A172 (cell line): ENCODE data around the gene TBCA. TPM values are rescaled to one million over a fixed set of nuclear protein-coding genes. Genes with fewer than 3 reads are reported as not detected.
"Not testable (repeated sequence)": the region's sequence is repeated elsewhere in the genome, so short reads cannot be mapped to it uniquely, and the experiment has no call there.

ENCODE experiments used
- DNase-seq: peaks from one replicate; pipeline ENCODE4 v3.0.0-alpha.2; 2015; ENCODE audit warnings: low spot score
- total RNA-seq: library from RNA; depleted of rRNA; stranded (reverse); fragments of >200 nt; shearing (Covaris generic); gene quantifications from 2 replicates; pipeline ENCODE4 v1.2.3, GENCODE V29; 2014

Gene TBCA
- total RNA-seq, 1 experiment from 2014 or later: 576 TPM

DNA sequence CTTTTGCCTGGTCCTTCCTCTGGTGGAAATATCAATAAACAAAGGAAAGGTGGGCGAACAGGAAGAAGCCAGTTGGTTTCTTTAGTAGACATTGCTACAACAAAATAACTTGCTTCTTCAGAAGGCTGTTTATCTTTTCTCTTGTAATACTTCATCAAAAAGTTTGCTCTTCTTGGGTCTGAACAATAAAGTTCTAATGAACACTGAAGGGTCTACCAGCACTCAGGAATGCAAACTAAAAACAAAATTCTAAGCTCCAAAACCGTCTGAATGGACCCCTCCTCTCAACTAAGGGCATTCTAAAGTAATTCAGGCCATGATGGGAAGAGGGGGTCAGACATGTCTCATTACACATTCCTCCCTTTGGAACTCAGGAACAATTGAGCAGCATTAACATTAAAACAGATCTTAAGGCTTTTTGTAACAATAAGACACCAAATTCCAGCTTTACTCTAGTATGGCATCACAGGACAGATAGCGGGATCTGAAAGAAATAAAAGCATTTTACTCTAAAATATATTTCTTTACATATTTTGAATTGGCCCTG lies 2.3 kb downstream of the TBCA start:
- DNase-seq: no peak

DNA sequence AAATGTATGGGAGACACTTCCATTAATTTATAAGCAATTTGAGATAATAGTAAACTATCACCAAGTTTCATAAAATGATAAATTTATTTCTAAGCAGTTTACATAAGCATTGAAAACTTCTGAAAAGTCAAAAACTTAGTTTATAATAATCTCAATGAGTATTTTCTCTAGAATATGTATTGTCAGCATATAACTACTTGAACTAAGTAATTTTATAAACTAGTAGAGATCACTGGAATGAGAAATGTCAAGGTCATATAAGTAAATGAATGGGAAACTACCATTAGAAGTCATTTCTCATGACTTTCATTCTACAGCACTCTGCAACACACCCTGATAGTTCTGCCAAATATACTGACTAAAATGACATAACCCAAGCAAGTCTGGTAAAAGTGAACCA lies 3.4 kb downstream of the TBCA start:
- no peak for DNase-seq

DNA sequence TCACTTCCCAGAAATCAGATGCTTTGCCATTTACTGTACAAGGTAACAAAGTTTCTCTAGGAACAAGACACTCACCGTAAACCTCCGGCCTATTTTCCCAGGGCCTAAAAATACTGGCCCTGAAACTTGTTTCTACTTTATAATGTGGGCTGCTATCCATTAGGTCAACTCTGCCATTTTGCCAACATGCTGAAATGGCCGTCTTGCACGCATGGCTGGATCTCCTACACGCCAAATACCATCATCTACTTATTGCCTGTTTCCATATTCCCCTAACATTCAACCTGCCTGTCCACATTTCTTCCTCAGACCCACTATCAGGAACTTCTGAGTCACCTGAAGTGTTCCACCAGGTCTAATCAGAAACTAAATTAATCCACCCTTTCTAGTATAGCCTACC lies 4.7 kb downstream of the TBCA start:
- DNase-seq: no peak

DNA sequence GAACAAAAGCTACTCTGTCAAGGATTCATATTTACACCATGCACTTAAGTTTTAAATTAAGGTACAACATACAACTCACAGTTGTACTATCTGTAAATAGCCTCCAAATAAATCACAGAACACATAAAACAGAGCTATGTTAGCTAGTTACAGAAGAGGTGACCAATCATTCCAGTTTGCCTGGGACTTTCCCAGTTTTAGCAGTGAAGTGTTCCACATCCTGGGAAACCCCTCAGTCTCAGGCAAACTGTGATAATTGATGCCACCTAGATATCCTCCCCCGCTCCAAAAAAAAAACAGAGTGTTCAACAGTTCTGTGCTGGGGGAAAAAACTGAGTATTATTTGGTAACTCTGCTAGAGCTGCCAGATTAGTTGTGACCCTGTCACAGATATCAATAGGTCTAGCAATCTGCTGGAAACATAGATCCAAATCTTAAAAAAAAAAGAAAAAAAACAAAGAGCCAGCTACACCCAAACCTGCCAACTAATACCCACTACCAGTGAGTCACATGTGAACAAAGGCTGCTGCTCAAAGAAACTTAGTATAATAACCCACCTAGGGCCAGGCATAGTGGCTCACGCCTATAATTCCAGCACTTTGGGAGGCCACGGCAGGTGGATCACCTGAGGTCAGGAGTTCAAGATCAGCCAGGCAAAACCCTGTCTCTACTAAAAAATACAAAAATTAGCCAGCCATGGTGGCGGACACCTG lies 5.7 kb downstream of the TBCA start:
- peak; percentile 35 for DNase-seq

DNA sequence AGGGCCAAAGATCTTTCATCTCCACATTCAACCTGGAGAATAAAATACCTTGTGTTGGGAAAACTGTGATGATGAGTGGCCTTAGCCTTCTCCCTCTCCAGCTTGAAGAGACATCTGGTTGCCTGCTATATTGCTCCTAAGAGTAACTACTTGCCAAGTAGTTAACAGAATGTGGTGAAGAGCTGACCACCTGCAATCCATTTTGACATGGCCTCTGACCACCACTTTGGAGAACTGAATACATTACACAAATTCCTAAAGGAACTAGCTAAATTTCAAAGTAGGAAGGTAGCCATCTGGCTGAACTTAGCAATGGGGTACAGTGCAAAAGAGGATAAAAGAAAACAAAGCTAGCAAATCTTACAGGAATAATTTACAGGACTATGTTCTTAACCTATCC lies 7.2 kb downstream of the TBCA start:
- DNase-seq: no peak

DNA sequence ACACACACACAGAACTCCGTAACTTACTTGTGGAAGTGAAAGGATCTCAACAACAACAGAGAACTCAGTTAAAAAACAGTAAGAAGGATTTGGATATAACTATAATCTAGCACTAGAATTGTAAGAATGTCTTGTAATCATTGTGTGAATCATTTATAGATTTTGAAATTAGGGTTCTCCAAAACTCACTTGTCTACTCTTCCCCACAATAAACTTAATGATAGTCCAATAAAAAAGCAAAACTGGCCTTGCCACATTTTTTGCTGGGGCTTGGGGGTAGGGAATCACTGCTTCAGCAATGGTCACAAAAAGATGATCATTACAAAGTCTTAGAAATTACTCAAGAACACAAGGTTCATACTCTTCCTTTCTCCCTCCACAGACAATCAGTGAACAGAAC lies 8.8 kb downstream of the TBCA start:
- DNase-seq: no peak

DNA sequence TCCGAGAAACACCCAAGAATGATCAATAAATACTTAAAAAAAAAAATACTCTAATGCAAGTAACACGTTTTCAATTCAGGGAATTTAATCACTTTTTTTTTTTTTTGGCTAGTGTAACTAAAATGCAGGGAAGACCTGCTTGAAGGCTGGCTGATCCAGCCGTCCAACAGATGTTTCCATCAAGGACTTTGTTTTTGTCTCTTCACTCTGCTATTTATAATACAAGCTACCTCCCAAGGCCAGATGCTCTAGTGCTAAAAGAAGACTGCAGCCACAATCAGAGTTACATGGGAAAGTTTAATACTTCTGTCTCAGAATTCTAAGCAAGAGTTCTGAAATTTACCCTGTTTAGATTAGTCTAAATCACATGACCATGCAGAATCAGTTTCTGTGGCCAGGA lies 14.5 kb downstream of the TBCA start:
- no peak for DNase-seq

DNA sequence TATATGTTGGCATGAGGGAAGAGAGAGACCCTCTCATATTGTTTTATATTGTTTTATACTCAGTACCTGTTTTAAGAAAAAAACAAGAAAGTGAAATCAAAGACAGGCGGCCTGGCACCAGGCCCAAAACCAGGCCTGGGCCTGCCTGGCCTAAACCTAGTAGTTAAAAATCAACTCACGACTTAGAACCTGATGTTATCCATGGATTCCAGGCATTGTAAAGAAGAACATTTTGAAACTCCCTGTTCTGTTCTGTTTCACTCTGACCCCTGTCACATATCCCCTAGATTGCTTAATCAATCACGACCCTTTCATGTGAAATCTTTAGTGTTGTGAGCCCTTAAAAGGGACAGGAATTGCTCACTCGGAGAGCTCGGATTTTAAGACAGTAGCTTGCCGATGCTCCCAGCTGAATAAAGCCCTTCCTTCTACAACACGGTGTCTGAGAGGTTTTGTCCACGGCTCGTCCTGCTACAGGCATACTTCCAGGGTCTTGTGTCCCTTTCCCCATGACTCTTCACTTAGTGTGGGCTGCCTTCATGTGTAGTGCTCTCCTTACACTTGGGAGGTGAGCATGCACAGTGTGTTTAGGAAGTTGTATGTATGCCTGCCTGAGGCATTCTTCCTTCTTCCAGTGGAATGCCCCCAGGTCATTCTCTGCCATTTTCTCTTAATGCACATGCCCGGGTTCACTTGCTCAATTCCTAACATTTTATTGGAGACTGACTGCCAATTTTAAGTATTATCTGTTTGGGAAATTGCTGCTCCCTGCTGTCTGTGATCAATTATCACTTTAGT lies 17.8 kb downstream of the TBCA start:
- no peak for DNase-seq

DNA sequence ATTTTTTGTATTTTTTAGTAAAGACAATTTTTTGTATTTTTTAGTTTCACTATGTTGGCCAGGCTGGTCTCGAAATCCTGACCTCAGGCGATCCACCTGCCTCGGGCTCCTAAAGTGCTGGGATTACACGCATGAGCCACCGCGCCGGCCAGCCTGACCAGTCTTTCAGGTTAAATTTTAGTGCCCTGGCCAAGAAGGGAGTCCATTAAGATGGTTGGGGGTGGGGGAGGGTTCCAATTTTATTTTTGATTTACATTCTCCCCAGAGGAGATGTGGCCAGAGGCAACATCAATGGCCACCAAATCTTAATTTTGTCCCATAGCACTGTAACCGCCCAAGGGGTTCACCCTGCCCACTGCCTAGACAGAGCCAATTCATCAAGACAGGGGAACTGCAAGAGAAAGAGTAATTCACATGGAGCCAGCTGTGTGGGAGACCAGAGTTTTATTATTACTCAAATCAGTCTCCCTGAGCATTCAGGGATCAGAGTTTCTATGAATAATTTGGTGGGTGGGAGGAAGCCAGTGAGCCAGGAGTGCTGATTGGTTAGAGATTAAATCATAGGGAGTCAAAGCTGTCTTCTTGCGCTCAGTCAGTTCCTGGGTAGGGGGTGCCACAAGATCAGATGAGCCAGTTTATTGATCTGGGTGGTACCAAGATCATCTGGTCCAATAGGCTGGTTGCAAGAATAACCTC lies 24.7 kb downstream of the TBCA start:
- no peak for DNase-seq

DNA sequence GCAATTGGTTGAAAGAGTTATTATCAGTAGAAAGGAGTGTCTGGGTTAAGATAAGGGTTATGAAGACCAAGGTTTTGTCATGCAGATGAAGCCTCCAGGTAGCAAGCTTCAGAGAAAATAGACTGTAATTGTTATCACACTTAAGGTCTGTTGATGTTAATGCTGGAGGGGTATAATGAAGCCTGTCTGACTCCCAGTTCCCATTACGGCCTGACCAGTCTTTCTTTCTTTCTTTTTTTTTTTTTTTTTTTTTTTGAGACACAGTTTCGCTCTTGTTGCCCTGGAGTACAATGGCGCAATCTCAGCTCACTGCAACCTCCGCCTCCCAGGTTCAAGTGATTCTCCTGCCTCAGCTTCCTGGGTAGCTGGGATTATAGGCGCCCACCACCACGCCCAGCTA lies 25.2 kb downstream of the TBCA start:
- DNase-seq: not testable (repeated sequence)

DNA sequence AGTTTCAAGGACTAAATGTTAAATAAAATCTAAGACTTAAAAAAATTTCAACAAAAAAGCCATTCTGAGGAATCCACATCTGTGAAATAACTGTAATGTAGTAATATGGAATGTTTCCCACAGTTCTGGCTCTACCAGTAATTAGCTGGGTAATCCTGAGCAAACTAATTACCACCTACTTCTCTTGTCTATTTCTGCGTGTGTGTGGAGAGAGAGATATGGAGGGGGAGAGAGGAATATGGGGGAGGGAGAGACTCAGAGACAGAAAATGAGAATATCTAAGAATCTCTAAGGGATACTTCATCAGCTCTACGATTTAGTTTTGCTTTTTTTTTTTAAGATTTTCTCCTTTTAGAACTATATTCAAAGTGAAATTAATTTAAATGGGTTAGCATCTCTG lies 28.0 kb downstream of the TBCA start:
- DNase-seq: no peak

DNA sequence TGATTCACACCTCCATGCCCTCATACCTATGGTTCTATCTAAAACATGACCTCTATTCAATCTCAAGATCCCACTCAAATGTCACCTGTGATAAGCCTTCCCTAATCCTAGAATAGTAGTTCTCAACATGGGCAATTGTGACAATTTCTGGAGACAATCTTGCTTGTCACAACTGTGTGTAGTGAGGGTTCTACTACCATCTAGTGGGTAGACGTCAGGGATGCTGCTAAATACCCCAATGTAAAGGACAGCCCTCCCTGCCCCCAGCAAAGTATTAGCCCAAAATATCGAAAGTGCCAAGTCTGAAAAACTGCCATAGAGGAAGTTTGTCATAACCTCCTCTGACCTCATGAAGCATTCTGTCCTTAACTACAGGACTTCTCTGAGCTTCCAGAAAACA lies 32.0 kb downstream of the TBCA start:
- no peak for DNase-seq

DNA sequence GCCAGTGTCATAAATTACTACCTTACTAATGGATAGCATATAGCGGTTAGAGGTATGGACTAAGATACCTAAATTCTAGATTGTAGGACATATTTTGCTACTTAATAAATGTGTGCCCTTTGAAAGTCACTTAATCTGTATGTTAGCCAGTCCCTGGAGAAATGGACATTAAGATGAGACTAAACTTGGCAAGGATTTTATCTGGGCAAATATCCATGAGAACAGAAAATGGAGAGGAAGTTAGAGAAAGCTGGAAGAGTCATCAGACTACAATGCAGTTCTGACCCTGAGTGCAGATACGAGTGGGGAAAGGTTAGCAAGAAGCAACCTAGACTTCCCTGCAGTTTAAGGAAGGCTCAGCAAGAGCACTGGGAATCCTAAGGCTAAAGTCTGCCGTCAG lies 33.0 kb downstream of the TBCA start:
- DNase-seq: no peak

DNA sequence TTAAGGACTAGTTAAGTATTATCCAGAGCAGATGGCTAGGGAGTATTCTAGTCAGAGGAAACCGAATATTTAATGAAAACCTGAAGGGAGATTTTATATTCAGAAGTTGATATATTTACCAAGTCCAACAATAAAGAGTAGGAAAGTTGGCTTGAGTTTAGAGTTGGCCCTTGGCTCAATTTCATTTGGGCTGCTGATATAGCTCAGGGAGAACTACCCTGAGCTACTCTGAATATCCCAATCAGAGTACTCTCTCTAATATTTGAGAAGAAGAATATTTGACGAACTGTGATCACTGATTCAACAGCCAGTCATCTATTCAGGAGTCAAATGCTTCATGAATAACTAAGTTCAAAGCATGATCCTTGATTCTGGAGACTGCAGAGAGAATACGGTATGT lies 34.5 kb downstream of the TBCA start:
- no peak for DNase-seq

DNA sequence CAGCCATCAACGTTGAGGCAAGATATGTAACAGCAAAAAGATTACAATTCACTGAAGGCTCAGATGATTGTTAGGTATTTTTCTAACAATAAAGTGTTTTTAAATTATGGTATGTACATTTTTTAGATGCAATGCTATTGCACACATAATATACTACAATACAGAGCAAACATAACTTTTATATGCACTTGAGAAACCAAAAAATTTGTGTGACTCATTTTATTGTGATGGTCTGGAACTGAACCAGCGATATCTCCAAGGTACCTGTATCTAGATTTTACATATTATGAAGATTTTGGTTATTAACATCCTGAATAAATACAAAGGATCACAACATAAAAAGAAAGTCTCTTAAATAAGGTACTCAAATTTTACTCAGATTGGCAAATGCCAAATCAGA lies 41.3 kb downstream of the TBCA start:
- no peak for DNase-seq

DNA sequence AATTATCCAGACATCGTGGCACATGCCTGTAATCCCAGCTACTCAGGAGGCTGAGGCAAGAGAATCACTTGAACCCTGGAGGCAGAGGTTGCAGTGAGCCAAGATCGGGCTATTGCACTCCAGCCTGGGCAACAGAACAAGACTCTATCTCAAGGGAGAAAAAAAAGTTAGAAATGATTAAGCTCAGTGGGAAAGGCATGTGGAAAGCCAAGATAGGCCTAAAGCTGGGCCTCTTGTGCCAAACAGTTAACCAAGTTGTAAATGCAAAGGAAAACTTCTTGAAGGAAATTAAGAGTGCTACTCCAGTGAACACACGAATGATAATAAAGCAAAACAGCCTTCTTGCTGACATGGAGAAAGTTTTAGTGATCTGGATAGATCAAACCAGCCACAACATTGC lies 43.0 kb downstream of the TBCA start:
- DNase-seq: no peak

DNA sequence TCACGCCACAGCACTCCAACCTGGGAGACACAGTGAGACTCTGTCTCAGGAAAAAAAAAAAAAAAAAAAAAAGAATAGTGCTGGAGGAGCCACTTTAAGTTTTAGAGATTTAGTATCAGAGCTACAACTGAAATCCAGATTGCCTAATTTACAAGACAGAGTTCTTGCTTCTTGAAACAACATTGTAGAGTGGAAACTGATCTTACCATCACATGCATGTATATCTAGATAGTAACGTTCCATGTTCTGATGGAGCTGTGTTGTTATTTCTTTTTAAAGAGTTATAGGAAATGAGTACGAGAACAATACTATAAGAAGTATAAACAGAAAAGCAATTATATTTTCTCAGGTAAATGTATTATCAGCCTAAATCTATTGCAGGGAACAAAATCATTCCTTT lies 48.9 kb downstream of the TBCA start:
- DNase-seq: no peak

DNA sequence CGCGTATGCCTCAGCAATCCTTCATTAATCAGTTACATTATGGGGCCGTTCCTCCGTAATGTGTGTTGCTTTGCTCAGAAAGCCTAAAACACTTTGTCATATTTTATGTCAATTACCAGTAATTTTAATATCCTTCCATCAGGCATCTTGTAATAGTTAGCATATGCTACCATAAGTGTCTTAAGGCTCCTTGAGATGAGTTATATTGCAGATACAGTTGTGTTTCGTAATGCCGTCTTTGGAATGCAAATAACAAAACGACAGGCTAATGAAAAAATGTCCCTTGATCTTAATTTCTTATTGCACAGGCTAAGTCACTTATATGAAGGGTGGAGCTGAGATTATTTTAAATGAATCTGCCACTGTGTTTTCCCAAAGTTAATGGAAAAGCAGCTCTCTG lies 50.5 kb downstream of the TBCA start:
- DNase-seq: no peak

DNA sequence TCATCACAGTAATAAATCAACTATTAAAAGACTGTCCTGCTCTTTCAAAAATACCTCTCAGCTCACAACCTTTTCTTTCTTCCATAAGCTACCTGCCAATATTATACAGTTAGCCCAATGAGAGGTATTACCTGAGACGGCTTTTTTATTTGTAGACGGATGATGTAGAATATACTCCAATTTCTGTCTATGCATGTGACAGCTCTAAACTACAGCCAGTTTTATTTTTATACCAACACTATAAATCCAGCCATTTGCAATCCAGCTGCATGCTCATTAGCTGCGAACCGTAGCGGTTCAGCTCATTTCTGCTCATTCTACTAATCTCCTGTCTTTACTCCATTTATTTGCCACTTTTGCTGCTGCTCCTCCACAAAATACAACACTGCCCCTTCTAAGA lies 51.2 kb downstream of the TBCA start:
- DNase-seq: no peak

DNA sequence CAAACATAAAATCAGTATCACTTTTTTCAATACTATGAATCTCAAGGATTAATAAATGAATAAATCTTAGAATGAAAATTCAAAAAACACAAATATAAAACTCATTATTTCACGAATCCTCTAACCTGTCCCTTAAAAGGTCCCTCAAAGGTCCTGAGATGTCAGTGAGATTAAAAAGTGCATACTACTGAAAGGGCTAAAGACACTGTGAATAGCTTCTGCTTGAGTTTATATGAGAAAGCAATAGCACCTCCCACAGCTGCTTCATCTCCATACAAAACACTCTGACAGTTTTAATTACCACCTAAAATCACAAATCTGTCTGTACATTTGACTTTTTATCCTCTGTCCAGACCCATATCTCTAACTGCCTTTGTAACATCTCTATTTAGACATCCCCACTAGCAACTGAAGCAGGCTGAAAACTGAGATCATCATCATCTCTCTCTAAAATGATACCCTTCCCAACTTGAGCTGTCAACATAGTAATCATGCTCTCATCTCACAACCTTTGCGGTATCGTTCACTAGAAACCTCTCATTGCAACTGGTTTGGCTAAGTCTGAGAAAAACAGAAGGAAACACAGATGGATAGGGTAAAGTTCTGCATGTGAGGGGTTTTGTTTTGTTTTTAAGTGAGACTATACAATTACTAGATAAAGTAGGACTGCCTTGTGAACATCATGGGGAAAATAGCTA lies 56.3 kb downstream of the TBCA start:
- DNase-seq: no peak

DNA sequence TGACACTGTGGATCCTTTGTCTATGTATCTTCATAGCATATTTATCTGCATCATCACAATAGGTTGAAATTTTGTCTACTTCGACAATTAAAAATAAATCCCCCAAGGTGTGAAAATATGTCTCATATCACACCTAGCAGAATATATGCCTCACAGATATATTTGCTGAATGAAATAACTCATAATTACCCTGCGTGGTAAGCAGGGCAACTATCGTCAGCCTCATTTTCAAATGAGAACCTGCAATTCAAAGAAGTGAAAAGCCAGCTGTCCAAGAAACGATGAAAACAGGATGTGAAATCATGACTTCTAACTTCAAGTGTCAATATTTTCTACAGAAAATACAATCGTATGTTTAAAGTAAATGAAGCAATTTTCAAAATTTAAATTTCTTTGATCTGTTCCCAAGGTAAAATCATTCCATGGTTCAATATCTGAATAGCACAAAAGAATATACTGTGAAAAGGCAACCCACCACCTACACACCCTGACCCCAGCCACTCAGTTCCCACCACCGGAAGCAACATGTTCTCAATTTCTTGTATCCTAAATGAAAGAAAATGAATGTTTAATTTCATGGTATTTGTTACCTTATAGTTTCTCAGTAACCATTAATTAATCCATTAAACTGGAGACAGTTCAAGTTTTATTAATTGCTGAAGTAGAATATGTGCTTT lies 57.1 kb downstream of the TBCA start:
- no peak for DNase-seq
